ENCODE data around the gene TCHH. TPM values are rescaled to one million over a fixed set of nuclear protein-coding genes. Genes with fewer than 3 reads are reported as not detected.

Gene TCHH
- total RNA-seq, 1 donor from 2014 or later: under 0.01 TPM

DNA sequence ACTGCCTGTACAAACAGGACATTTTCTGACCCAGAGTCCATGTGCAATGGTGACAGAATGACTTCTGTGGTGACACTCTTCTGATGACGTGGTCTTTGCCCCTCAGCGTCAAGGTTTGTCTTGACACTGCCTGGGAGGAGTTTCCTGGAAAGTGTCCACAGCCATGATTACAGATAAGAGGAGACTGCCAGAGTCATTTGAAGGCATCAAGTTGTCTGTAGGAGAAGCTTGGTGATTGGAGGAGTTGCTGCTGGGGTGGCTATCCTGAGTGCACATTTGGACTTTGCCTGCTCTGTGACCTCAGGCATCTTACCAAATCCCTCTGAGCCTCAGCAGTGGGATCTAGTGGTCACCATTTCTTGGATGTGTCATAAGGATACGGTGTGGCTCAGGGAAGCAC lies 44.1 kb downstream of the TCHH start:
- no peak for DNase-seq (ENCODE audit: low read depth, low spot score)

DNA sequence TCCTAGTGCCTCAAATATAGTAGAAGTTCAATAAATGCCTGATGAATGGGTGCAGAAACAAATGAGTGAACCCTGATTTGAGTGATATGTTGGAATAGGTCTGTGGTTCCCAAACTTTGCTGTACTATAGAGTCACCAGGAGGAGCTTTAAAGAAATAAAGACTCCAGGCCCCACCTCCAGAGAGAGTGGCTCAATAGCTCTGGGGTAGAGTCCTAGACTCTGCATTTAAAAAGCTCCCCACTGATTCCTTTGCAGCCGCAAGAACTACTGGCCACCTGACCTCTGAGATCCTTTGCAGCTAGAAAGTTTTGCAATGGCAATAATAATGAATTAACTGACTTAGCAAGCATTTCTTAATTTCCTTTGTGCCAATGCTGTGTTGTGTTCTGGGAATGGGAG lies 47.3 kb downstream of the TCHH start:
- DNase-seq (ENCODE audit: low read depth, low spot score): no peak

DNA sequence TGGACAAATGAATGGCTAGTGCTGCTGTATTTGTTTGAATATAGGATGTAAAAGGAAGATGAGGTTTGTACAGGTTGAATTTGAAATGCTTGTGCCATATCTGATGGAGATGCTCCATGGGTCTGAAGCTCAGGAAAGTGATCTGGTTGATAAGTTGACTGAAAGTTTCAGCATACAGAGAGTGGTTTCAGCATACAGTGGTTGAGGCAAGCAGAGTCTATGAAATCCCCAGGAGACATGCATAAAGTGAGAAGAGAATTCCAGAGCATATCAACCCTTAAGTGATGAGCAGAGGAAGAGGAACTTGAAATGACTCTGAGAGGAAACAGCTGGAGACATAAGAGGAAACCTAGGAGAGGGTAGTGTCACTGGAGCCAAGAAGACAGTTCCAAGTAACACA lies 48.1 kb downstream of the TCHH start:
- no peak for DNase-seq (ENCODE audit: low read depth, low spot score)

DNA sequence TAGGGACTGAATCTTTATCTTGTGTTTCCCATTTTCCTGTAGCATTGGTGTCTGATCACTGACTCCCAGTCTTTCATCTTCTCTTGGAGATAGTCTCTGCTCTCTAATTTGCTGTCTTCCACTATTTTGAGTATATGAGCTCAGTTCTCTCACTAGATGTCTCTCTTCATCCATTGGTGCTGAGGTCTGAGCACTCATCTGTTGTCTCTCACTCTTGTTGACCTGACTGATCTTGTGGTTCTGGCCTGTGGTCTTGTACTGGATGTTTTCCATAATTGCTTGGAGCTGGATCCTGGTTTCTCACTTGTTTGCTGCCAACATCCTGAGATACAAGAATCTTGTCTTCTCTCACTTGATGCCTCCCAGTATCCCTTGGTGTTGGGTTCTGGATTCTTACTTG lies 53.3 kb downstream of the TCHH start:
- no peak for DNase-seq (ENCODE audit: low read depth, low spot score)

Other genes starting within 250 kb of the TCHH start
- 11.4 and 18.0 TPM in 2 replicates for gene THEM4, start 205.9 kb downstream of the TCHH start, total RNA-seq
- gene S100A10, start 121.6 kb downstream of the TCHH start, total RNA-seq: 144 and 182 TPM in 2 replicates
- gene S100A11, start 78.4 kb downstream of the TCHH start, total RNA-seq: 22.9 and 33.5 TPM in 2 replicates
- gene TCHHL1, start 26.4 kb downstream of the TCHH start, total RNA-seq: not detected in 2 replicates
- gene RPTN, start 43.8 kb upstream of the TCHH start, total RNA-seq: not detected in 2 replicates
- gene HRNR, start 108.7 kb upstream of the TCHH start, total RNA-seq: not detected in 2 replicates
- not detected in 2 replicates for gene FLG, start 209.8 kb upstream of the TCHH start, total RNA-seq
- gene FLG2, start 244.6 kb upstream of the TCHH start, total RNA-seq: not detected in 2 replicates

All from pulmonary artery endothelial cell (primary cell).